Measurements from ENCODE around the gene ANO10.
"Not testable (repeated sequence)": the region's sequence is repeated elsewhere in the genome, so short reads cannot be mapped to it uniquely, and the experiment has no call there.

ANO10 gene

DNA sequence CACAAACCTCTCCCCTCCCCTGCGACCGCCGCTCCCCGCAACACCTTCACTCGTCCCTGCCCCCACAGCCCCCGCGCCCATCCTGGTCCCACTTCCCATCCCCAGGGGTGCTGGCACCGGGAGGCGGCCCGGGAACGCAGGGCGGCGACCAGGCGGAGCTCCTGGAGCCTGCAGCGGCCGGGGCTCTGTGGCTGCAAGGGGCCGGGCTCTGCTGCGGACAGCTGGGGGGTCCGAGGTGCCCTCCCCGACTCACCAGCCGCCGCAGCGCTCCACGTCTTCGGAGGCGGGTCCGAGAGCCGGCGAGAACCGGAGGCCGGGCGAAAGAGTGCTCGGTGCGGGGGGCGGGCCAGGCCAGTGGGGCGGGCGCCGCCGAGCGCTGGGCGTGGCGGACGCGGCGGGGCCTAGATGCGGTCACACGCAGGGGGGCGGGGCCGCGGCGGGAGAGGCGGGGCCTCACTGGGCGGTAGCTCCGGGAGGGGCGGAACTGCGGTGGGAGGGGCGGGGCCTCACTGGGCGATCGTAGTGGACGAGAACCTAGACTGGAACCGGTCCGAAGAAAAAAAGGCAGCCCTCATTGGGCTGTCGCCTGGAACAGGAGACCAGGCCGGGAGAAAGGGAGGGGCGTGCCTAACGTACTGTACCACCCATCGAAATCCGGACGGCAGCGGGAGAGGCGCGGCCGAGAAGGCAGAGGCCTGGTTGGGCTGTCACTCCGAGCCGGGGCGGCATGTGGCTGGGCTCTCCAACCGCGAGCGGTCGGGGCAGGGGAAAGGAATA, at the start of gene ANO10:
Gene ANO10 (minus strand): TSS at position 356 of the 777 bp plus-strand sequence. CDS start 16,159 bp downstream, outside the sequence.
- Histone ChIP-seq H3K36me3 (ENCODE audit: insufficient read depth, low read length) (no peaks in the 10 kb centered on the region), H3F3A (ENCODE audit: insufficient read depth, low read length) (no peaks in the 10 kb centered on the region), H3K79me2 (ENCODE audit: insufficient read depth, low read length) (no peaks in the 10 kb centered on the region), H3K9me2 (ENCODE audit: low read depth, low read length) (no peaks in the 10 kb centered on the region), H2AFZ (ENCODE audit: low read length) (peak within 1 kb of the TSS; percentile 85), H3K4me3 (ENCODE audit: low read depth, low read length, poor library complexity, severe bottlenecking) (peak within 1 kb of the TSS; percentile 68), H3K9me3 (ENCODE audit: low read length) (no peaks in the 10 kb centered on the region), H3K4me1 (ENCODE audit: insufficient read depth, low read length, severe bottlenecking) (peaks cover 11% of the 10 kb centered on the region), H3K27ac (ENCODE audit: low read depth, low read length, poor library complexity, severe bottlenecking) (no peak within 1 kb of the TSS), H4K20me1 (ENCODE audit: insufficient read depth, low read length) (no peaks in the 10 kb centered on the region), H3K27me3 (ENCODE audit: insufficient read depth, low read length) (no peaks in the 10 kb centered on the region), H3K4me2 (ENCODE audit: low read length) (peak within 1 kb of the TSS; percentile 74), H3K9ac (ENCODE audit: low read length) (peak within 1 kb of the TSS; percentile 62)
- no peak for TF ChIP-seq EZH2 (IDR thresholded peaks at IDR 0.05; ENCODE audit: borderline replicate concordance, low read length)
- TF ChIP-seq, protein P1, sequence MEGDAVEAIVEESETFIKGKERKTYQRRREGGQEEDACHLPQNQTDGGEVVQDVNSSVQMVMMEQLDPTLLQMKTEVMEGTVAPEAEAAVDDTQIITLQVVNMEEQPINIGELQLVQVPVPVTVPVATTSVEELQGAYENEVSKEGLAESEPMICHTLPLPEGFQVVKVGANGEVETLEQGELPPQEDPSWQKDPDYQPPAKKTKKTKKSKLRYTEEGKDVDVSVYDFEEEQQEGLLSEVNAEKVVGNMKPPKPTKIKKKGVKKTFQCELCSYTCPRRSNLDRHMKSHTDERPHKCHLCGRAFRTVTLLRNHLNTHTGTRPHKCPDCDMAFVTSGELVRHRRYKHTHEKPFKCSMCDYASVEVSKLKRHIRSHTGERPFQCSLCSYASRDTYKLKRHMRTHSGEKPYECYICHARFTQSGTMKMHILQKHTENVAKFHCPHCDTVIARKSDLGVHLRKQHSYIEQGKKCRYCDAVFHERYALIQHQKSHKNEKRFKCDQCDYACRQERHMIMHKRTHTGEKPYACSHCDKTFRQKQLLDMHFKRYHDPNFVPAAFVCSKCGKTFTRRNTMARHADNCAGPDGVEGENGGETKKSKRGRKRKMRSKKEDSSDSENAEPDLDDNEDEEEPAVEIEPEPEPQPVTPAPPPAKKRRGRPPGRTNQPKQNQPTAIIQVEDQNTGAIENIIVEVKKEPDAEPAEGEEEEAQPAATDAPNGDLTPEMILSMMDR (IDR thresholded peaks at IDR 0.05; ENCODE audit: low read length): no peak

DNA sequence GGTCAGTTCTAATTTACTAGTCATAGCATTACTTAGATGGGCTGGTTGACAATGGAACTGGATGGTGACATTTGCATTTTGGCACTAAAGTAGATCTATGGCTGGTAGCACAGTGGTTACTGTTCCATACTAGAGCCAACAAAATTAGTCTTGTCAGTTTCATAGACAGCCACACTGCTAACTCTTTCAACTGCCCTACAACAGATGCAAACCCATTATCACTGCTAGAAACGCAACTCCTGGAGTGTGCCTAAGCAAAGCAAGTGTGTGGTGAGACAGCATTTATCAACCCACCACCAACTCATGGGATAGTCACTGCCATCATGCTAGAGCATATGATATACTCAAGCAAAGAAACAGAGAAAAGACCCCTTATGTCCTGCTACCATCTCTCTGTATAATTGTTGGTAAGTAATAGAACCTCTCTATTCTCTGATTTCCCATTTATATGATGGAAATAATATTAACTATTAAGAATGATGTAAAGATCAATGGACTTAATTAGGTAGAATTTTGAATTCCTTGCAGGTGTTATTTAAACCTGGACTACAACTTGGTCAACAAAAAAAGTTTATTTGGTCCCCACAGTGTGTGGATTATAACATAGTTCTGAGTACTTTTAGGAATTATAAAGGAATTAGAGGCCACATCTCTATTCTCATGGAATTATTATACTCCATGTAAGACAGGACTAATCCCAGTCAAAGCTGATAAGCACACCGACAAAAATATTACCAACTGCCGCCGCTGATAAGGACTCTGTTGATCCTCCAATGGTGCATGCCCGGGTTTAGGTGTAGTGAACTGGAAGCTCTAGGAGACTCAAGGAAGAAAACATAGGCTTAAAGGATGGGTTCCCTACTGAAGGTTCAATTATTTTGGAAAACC, 49.1 kb upstream of the ANO10 start:
- Histone ChIP-seq H3K79me2 (ENCODE audit: insufficient read depth, low read length) (no peaks in the 10 kb centered on the region), H3K9me3 (ENCODE audit: low read length) (no peaks in the 10 kb centered on the region), H3F3A (ENCODE audit: insufficient read depth, low read length) (no peaks in the 10 kb centered on the region), H2AFZ (ENCODE audit: low read length) (no peak overlapping the region), H3K4me3 (ENCODE audit: low read depth, low read length, poor library complexity, severe bottlenecking) (no peak overlapping the region), H3K9me2 (ENCODE audit: low read depth, low read length) (no peaks in the 10 kb centered on the region), H3K4me2 (ENCODE audit: low read length) (no peak overlapping the region), H4K20me1 (ENCODE audit: insufficient read depth, low read length) (no peaks in the 10 kb centered on the region), H3K36me3 (ENCODE audit: insufficient read depth, low read length) (no peaks in the 10 kb centered on the region), H3K27ac (ENCODE audit: low read depth, low read length, poor library complexity, severe bottlenecking) (no peak overlapping the region), H3K4me1 (ENCODE audit: insufficient read depth, low read length, severe bottlenecking) (no peaks in the 10 kb centered on the region), H3K27me3 (ENCODE audit: insufficient read depth, low read length) (no peaks in the 10 kb centered on the region), H3K9ac (ENCODE audit: low read length) (no peak overlapping the region)
- no peak for TF ChIP-seq EZH2 (IDR thresholded peaks at IDR 0.05; ENCODE audit: borderline replicate concordance, low read length)
- TF ChIP-seq, protein P1 (IDR thresholded peaks at IDR 0.05; ENCODE audit: low read length): no peak

GRCh38 chr3:43665011-43665410, 43.2 kb upstream of the ANO10 start:
- not testable (repeated sequence) for H2AFZ ChIP-seq (ENCODE audit: low read length); H3K36me3 ChIP-seq (ENCODE audit: insufficient read depth, low read length); H3K27me3 ChIP-seq (ENCODE audit: insufficient read depth, low read length); H3F3A ChIP-seq (ENCODE audit: insufficient read depth, low read length); H3K4me2 ChIP-seq (ENCODE audit: low read length); H3K4me1 ChIP-seq (ENCODE audit: insufficient read depth, low read length, severe bottlenecking); H3K9me3 ChIP-seq (ENCODE audit: low read length); H3K9ac ChIP-seq (ENCODE audit: low read length); H3K4me3 ChIP-seq (ENCODE audit: low read depth, low read length, poor library complexity, severe bottlenecking); H4K20me1 ChIP-seq (ENCODE audit: insufficient read depth, low read length); H3K9me2 ChIP-seq (ENCODE audit: low read depth, low read length); H3K79me2 ChIP-seq (ENCODE audit: insufficient read depth, low read length); H3K27ac ChIP-seq (ENCODE audit: low read depth, low read length, poor library complexity, severe bottlenecking)

GRCh38 chr3:43661376-43661775, 39.6 kb upstream of the ANO10 start:
- H3K27me3 ChIP-seq (ENCODE audit: insufficient read depth, low read length); H3K4me2 ChIP-seq (ENCODE audit: low read length); H3K27ac ChIP-seq (ENCODE audit: low read depth, low read length, poor library complexity, severe bottlenecking); H3K79me2 ChIP-seq (ENCODE audit: insufficient read depth, low read length); H3K4me1 ChIP-seq (ENCODE audit: insufficient read depth, low read length, severe bottlenecking); H3K9ac ChIP-seq (ENCODE audit: low read length); H3K36me3 ChIP-seq (ENCODE audit: insufficient read depth, low read length); H2AFZ ChIP-seq (ENCODE audit: low read length); H3K4me3 ChIP-seq (ENCODE audit: low read depth, low read length, poor library complexity, severe bottlenecking); H3K9me2 ChIP-seq (ENCODE audit: low read depth, low read length); H4K20me1 ChIP-seq (ENCODE audit: insufficient read depth, low read length); H3F3A ChIP-seq (ENCODE audit: insufficient read depth, low read length); H3K9me3 ChIP-seq (ENCODE audit: low read length): not testable (repeated sequence)

All from OCI-LY1 (cell line).